ENCODE measurements around the gene VWF.

Gene VWF

GRCh38 chr12:6086316-6086715, 38.2 kb downstream of the VWF start:
- ChIA-PET POLR2A (ENCODE audit: low non-redundant PET) (no interaction called here), CTCF (no interaction called here)
- TF ChIP-seq CTCF (conservative IDR thresholded peaks at IDR 0.05; ENCODE audit: low read depth), result no peak
- no peak overlapping the region for H3K27ac ChIP-seq
- no peak for DNase-seq (ENCODE audit: low spot score)

GRCh38 chr12:6085841-6086240, 38.6 kb downstream of the VWF start:
- no peak for TF ChIP-seq CTCF (conservative IDR thresholded peaks at IDR 0.05; ENCODE audit: low read depth)
- ChIA-PET CTCF (no interaction called here), POLR2A (ENCODE audit: low non-redundant PET) (no interaction called here)
- no peak overlapping the region for H3K27ac ChIP-seq
- DNase-seq (ENCODE audit: low spot score), result no peak

GRCh38 chr12:6084969-6085450, 39.5 kb downstream of the VWF start:
- TF ChIP-seq CTCF (conservative IDR thresholded peaks at IDR 0.05; ENCODE audit: low read depth), result no peak
- ChIA-PET CTCF (interaction anchor here (0.7 kb wide), 1 partner anchor 104 kb away, joined by 4 read pairs; no protein-coding TSS in a partner anchor), POLR2A (ENCODE audit: low non-redundant PET) (no interaction called here)
- H3K27ac ChIP-seq, result peak overlapping the region; percentile 34
- no peak for DNase-seq (ENCODE audit: low spot score)

GRCh38 chr12:6084261-6084968, 40.1 kb downstream of the VWF start:
- CTCF ChIA-PET, result interaction anchor here (0.7 kb wide), 1 partner anchor 105 kb away, joined by 4 read pairs; no protein-coding TSS in a partner anchor
- peak overlapping the region; percentile 34 for H3K27ac ChIP-seq
- TF ChIP-seq CTCF (conservative IDR thresholded peaks at IDR 0.05; ENCODE audit: low read depth), result no peak
- DNase-seq (ENCODE audit: low spot score), result peak; percentile 83
- POLR2A ChIA-PET (ENCODE audit: low non-redundant PET), result no interaction called here

GRCh38 chr12:6083601-6084000, 40.9 kb downstream of the VWF start:
- DNase-seq (ENCODE audit: low spot score), result no peak
- ChIA-PET CTCF (no interaction called here), POLR2A (ENCODE audit: low non-redundant PET) (no interaction called here)
- no peak overlapping the region for H3K27ac ChIP-seq
- no peak for TF ChIP-seq CTCF (conservative IDR thresholded peaks at IDR 0.05; ENCODE audit: low read depth)

GRCh38 chr12:6082613-6083012, 41.9 kb downstream of the VWF start:
- no peak for DNase-seq (ENCODE audit: low spot score)
- ChIA-PET CTCF (interaction anchor here (0.8 kb wide), 1 partner anchor 1169 kb away, joined by 3 read pairs; no protein-coding TSS in a partner anchor), POLR2A (ENCODE audit: low non-redundant PET) (no interaction called here)
- no peak overlapping the region for H3K27ac ChIP-seq
- no peak for TF ChIP-seq CTCF (conservative IDR thresholded peaks at IDR 0.05; ENCODE audit: low read depth)

All from RWPE1 (cell line).